Measurements from ENCODE around the gene PCNX1. TPM values are rescaled to one million over a fixed set of nuclear protein-coding genes. Genes with fewer than 3 reads are reported as not detected.
A peak's percentile ranks its signal among the peaks of the same experiment; 100 is the strongest.

Gene PCNX1
- total RNA-seq, 4 donors from 2014 or later, result 47.1 to 73.6 (median 66.2) TPM

GRCh38 chr14:71137536-71138447, 230.5 kb downstream of the PCNX1 start:
- H3K9me3 ChIP-seq, result no peaks in the 10 kb centered on the region
- no peaks in the 10 kb centered on the region for H3K36me3 ChIP-seq
- H3K27me3 ChIP-seq, result no peaks in the 10 kb centered on the region
- 79 to 80% methylated on average over 2 to 3 of the region's 5 CpGs for WGBS, 2 donors (ENCODE audit: low coverage in 1 of 2)
- H3K27ac ChIP-seq, result no peak overlapping the region
- no peak for ATAC-seq
- H3K4me3 ChIP-seq, result no peak overlapping the region
- no peak for TF ChIP-seq EP300 (IDR thresholded peaks at IDR 0.05)
- TF ChIP-seq CTCF (IDR thresholded peaks at IDR 0.05), result no peak
- no peak for TF ChIP-seq POLR2AphosphoS5 (IDR thresholded peaks at IDR 0.05)
- no peak for TF ChIP-seq POLR2A (IDR thresholded peaks at IDR 0.05)
- peaks cover 0 to 6% (median 0%) of the 10 kb centered on the region in 3 donors for H3K4me1 ChIP-seq

- peak; percentile 57 for ATAC-seq
- Histone ChIP-seq H3K4me1 (peaks cover 0 to 6% (median 0%) of the 10 kb centered on the region in 3 donors), H3K9me3 (no peaks in the 10 kb centered on the region), H3K27ac (no peak overlapping the region), H3K36me3 (no peaks in the 10 kb centered on the region), H3K4me3 (no peak overlapping the region), H3K27me3 (no peaks in the 10 kb centered on the region)
- WGBS, 2 donors (ENCODE audit: low coverage in 1 of 2), result 25 to 40% methylated on average over 5 to 8 of the region's 14 CpGs
- TF ChIP-seq CTCF (IDR thresholded peaks at IDR 0.05) (peak; percentile 77 to 95 (median 84)), POLR2AphosphoS5 (IDR thresholded peaks at IDR 0.05) (no peak)
Measured at GRCh38 chr14:71138448-71139293, 231.4 kb downstream of the PCNX1 start.

GRCh38 chr14:71139294-71139946, 232.2 kb downstream of the PCNX1 start:
- ATAC-seq, result no peak
- Histone ChIP-seq H3K4me1 (peaks cover 0 to 6% (median 0%) of the 10 kb centered on the region in 3 donors), H3K9me3 (no peaks in the 10 kb centered on the region), H3K27me3 (no peaks in the 10 kb centered on the region), H3K27ac (no peak overlapping the region), H3K4me3 (no peak overlapping the region), H3K36me3 (no peaks in the 10 kb centered on the region)
- no peak for TF ChIP-seq EP300 (IDR thresholded peaks at IDR 0.05)
- no peak for TF ChIP-seq CTCF (IDR thresholded peaks at IDR 0.05)
- TF ChIP-seq POLR2A (IDR thresholded peaks at IDR 0.05), result no peak
- TF ChIP-seq POLR2AphosphoS5 (IDR thresholded peaks at IDR 0.05), result no peak
- WGBS, 2 donors (ENCODE audit: low coverage in 1 of 2), result 77 to 85% methylated on average over 21 to 29 of the region's 31 CpGs

- Histone ChIP-seq H3K9me3 (no peaks in the 10 kb centered on the region), H3K4me3 (no peak overlapping the region), H3K27ac (no peak overlapping the region), H3K36me3 (no peaks in the 10 kb centered on the region), H3K27me3 (no peaks in the 10 kb centered on the region), H3K4me1 (peaks cover 0 to 6% (median 0%) of the 10 kb centered on the region in 3 donors)
- ATAC-seq, result no peak
- TF ChIP-seq POLR2A (IDR thresholded peaks at IDR 0.05), result no peak
- TF ChIP-seq CTCF (IDR thresholded peaks at IDR 0.05), result no peak
- TF ChIP-seq EP300 (IDR thresholded peaks at IDR 0.05), result no peak
- TF ChIP-seq POLR2AphosphoS5 (IDR thresholded peaks at IDR 0.05), result no peak
- WGBS, 2 donors (ENCODE audit: low coverage in 1 of 2), result 95% methylated on average over 2 of the region's 2 CpGs; no CpG with 5 or more reads in 1 of the 2 donors
Measured at GRCh38 chr14:71140157-71140556, 232.9 kb downstream of the PCNX1 start.
